SW 1271 (cell line): ENCODE data around the gene SLC38A6.
"Not testable (repeated sequence)": the region's sequence is repeated elsewhere in the genome, so short reads cannot be mapped to it uniquely, and the experiment has no call there.

Experiments used
- DNase-seq, 2 experiments: peaks; one replicate each; lab custom pipeline; 2025; lab: John Stamatoyannopoulos, UW

Gene SLC38A6

DNA sequence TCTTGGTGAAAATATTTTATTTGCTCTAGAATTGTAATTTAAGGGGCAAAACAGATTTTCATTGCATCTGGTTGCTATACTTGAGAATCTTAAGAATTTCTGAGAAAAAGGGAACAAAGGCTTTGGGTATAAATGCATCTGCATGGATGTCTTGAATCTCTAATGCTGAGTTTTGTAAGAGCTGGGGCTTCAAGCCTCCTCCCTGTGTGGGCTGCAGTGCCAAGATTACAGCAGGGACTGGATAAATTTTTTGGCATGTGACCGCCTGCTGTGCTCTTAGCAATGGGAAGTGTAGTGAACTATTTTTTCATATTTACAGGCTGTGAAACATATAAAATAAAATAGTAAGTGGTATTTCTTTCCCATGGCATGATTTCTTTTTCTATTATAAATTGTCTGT is 70.0 kb downstream of the SLC38A6 start:
- DNase-seq = no peak

DNA sequence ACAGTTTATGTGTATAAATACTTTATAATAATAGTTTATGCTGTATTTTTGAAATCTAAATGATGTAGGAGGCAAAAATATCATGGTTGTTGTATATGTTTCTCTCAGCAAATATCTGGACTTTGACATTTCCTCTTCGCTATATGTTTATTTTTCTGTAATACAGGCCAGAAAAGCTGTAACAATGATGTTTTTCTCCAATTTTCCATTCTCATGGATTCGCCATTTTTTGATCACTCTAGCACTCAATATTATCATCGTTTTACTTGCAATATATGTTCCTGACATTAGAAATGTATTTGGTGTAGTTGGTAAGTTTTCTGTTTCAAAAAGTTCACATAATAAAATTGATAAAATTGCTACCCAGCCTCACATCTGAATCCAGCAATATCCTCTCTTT is 70.6 kb downstream of the SLC38A6 start:
- DNase-seq = no peak

DNA sequence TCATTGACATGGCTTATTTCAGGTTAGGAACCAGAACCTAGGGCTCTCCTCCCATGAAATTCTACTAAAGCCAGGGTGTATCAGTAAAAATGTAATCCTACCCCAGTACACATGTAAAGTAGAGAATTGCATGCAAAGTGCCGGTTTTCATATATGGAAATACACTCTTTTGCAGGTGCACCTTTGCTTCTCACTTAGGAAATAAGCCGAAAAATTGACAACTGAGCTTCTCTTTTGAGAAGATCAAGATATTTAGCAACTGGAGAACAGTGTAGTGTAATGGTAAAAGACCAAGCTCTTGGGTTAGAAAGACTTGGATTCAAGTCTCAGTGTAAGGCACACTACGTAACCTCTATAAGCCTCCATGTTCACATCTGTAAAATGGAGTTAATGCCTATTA is 82.4 kb downstream of the SLC38A6 start:
- no peak for DNase-seq

DNA sequence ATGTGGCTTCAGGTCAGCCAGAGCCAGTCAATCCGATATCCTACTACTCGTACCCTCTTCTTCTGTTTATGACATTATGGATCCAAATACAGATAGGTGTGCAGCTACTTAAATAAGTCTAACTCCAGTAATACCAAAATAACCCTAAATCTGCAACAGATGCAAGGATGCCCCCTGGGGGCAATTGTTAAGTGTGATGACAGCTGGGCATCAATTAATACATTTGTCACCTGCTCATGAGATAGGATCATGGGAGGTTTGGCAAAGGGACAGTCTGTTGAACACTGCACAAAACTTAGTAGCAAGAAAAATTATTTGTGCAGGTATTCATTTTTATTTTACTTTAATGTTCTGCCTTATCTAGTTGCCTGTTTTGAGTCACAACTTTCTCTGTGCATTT is 83.2 kb downstream of the SLC38A6 start:
- DNase-seq = no peak

DNA sequence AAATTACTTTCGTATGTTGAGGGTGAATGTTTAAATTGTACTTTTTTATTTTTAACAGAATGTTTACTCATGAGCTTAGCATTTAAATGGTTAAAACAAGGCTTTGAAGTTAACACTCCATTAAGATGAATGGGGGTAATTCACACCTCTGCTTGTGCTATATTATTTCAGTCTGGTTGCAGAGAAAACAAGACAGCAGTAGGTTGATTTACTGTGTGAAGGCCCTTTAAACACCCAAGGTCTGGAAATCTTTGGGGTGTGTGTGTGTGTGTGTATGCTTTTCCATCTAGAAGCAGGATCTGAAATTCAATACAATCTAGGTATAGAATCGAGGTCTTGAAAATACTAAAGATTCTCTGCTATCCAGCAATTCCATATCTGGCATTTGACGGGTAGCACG is 83.8 kb downstream of the SLC38A6 start:
- no peak for DNase-seq

DNA sequence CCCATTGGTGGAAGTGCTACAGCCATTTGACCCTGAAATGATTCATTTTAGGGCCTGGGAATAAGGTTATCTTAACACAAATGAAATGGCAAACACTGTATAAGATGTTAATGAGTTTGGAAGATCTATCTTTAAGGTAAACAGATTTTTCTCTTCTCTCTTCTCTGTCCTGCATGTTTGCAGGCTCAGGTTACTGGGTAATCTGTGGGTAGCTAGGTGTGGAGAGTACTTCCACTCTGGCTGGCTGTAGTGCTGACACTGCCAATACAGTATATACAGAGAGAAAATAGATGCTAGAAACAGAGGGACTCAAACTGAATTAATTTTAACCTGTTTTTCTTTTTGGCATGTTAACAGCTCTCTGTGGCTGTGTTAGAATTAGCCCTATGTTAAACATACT is 84.6 kb downstream of the SLC38A6 start:
- no peak for DNase-seq

- not testable (repeated sequence) for DNase-seq
Measured at GRCh38 chr14:61072442-61072841, 91.4 kb downstream of the SLC38A6 start.

DNA sequence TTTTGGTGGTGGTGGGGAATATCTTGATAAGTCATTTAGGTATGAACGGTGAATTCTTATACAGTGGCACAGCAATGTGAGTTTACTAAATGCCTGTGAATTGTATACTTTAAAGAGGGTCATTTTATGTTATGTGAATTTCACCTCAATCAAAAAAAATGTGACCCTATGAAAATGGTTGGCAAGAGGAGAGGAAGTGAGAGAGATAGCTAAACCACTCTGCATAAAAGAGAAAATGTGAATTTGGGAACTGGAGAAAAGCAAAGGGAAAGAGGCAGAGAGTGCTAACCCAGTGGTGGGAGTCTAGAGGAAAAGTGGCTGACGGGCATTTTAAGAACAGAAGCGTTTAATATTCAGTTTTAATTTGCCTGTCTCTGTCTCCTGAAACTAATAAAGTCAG is 93.8 kb downstream of the SLC38A6 start:
- no peak for DNase-seq

GRCh38 chr14:61076556-61076955 is 95.5 kb downstream of the SLC38A6 start:
- DNase-seq = no peak

GRCh38 chr14:61077437-61077836 is 96.4 kb downstream of the SLC38A6 start:
- no peak for DNase-seq

DNA sequence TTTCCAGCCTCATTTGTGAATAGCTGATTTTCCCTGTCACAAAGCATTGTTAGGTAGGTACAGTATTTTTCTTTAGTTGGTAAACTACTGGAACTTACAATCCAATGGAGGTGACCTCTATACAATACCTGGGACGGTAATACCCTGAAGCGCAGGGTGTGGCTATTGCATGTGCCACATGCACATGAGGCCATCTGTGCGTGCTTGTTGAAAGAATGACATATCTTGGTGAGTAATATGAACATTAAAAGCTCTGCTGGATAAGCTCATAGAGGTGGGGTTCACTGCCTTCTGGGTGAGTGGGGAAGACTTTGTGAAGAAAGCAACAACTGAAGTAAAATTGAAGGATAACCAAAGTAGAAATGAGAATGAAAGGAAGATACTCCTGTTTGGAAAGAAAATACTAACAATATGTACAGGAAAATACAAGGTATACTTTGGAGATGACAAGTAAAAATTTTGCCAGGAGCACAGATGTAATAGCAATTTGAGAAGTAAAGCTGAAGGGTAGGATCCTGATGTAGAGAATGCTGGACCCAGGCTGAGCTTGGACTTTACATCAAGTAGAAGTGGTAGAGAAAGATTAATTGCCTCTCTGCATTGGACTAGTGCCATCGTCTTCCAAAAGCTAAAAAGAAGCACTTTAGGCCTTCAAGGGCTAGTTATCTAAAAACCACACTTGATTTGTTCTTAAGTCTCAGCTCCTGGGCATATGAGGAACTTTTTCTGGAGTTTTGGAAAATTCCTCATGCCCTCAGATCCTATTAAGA is 97.1 kb downstream of the SLC38A6 start:
- no peak for DNase-seq

GRCh38 chr14:61080591-61081010 is 99.6 kb downstream of the SLC38A6 start:
- no peak for DNase-seq

DNA sequence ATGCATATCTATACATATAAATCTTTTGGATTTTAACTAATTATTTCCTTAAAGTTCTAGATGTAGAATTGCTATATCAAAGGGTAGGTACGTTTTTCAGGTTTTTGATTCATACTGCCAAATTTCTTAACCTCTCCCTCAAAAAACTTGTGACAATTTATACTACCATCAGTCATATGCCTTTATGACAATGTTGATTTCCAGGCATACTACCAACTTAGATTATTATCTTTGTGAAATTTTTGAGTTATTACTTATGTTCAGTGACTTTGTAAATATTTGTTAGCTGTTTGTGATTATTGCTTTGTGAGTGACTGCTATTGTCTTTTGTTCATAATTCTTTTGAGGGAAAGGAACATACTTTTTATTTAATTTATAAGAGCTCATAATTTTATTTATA is 107.0 kb downstream of the SLC38A6 start:
- DNase-seq = no peak

GRCh38 chr14:61089126-61089750 is 108.2 kb downstream of the SLC38A6 start:
- no peak for DNase-seq

DNA sequence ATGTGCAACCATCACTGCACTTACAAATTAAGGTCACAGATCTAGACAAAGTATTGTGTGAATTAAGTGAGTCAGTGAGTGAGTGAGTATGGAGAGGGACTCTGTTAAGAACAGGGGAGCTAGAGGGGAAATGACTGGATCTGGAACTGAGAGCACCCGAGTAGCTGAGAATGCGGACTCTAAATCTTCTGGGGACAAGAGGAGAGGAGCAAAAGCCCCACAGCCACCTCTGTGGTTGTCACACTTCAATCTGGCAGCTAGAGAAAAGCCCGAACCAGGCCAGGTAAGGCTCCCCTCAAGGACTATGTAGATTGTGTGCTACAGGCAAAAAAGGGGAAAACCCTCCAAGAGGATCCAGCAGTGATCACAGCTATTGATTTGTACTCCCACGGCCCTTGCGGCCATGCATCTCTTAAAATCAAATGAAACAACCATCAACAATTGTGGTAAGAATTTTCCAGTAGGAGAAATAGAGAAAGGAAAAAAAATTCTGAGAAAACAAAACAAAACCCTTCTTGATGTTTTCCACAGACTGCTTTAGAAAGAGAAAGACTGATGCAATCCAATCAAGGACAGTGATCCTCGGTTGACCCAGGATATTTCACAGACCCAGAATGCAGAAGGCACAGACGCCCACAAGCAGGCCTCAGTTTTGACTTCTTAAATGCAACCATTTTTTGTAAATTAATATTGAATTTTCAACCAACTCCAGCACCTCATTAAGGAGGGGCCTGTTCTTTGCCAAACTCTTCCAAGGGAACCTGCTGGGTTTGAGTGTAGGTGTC is 109.6 kb downstream of the SLC38A6 start:
- no peak for DNase-seq

GRCh38 chr14:61091657-61092273 is 110.7 kb downstream of the SLC38A6 start:
- DNase-seq = no peak

- DNase-seq = not testable (repeated sequence)
Measured at GRCh38 chr14:61098096-61098495, 117.1 kb downstream of the SLC38A6 start.

- no peak for DNase-seq
Measured at GRCh38 chr14:61098721-61099120, 117.7 kb downstream of the SLC38A6 start.

DNA sequence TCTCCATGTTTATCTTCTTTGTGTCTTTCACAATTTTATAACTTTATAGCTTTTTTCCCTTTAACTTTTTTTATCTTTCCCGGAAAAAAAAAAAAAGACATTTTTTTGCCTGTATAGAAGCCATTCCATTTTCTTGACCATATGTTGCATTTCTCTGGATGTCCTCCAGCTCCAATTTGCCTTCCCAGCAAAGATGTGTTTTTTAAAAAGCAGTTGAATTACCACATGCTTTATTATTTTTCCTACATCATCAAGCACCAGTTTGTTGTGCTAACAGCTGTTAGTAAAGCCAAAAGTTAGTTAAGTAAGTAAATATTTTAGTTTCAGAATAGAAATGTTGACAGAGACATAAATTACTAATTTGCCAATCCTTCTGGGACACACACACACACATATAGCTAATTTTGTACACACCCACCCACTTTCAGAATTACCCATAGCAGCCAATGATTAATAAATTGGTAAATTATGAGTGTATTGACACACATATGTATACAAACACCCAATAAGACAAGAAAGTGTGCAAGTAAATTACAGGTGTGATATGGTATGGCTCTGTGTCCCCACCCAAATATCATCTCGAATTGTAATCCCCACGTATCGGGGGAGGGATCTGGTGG is 118.3 kb downstream of the SLC38A6 start:
- DNase-seq = no peak

DNA sequence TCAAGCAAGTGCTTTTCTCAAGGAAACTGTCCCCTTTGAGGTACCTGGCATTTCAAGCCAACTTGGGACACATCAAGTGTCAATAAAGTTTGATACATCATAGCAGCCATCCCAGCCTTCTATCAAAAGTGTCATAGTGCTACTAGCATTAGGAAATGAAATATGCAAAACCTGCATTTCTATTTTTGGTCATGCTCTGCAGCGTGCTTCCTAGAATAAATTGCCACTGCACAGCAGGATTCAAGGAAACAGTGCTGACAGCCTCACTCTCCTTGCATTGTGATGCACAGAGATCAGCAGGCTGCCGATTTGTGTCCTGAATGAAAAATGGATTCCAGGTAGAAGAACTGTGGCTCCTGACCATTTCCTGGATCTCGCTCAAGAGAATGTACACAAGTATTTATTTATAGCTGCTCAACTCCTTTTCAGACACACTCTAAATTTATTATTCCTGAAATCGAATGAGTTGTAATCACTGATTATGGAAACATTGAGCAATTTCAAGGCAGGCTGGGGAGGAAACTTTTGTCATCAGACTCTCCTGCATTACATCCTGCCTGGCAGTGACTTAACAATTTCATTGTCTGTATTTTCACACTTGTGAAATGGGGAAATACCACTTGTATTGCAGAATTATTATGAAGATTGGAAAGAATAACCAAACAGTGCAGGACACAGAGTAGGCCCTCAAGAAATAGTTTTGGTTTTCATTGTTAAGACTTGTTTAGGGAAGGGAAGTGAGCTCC is 120.9 kb downstream of the SLC38A6 start:
- DNase-seq = no peak
